WTC11 (cell line): ENCODE results near the gene HYCC2.

Experiments used
- CTCF ChIP-seq: fragments of 200-600 bp; IDR thresholded peaks from 2 replicates; pipeline ENCODE4 v1.8.0; 2022; ENCODE audit warnings: antibody characterized with exemption
- TEAD4 ChIP-seq: sonication (generic); formaldehyde crosslinking; IDR thresholded peaks from 2 replicates; pipeline ENCODE4 v1.8.0; 2022; ENCODE audit warnings: mild to moderate bottlenecking, missing genetic modification reagents

- TF ChIP-seq CTCF (no peak), TEAD4 (no peak)
Measured at GRCh38 chr2:201064797-201065329, 6.6 kb downstream of the HYCC2 start.
